ENCODE data around the gene KMT2B. TPM values are rescaled to one million over a fixed set of nuclear protein-coding genes. Genes with fewer than 3 reads are reported as not detected.

The KMT2B gene
- total RNA-seq, 2 experiments from 2014 or later: 65.1 to 67.2 TPM

DNA sequence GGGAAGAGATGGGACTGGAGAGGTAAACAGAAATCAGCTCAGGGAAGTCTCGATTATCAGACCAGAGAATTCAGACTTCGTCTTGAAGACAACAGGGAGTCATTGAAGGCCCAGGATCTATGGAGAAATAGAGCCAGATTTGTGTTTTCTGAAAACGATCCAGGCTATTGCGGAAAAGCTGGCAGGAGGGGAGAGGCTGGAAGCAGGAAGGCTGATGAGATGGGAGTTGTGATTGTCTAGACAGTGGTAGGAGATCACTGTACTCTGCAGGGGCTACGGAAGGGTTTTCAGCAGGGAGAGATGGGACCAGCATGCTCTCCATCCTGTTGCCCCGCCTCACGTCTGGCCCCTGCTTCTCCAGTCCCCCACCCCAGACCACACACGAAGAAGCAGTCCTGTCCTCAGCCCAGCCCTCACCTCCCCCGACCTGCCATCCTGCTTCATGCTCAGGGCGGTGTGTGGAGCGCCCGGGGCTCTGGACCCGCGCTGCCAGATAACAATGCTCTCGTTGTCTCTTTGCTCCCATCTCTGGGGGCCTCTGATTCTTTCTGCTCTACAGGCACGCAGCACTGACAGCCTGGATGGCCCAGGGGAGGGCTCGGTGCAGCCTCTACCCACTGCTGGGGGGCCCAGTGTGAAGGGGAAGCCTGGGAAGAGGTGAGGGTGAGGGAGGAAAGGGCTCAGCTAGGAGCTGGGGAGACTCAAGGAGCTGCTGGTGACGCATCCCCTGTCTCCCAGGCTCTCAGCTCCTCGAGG is 59.5 kb downstream of the KMT2B start:
- Mint-ChIP-seq H3K27ac (no peak overlapping the region), H3K36me3 (ENCODE audit: low read depth) (peaks cover 24% of the 10 kb centered on the region), H3K9me3 (no peaks in the 10 kb centered on the region), H3K4me3 (peak overlapping the region; percentile 82), H3K4me1 (peaks cover 31% of the 10 kb centered on the region), H3K27me3 (no peaks in the 10 kb centered on the region)
- CTCF ChIA-PET: interaction anchor here (1.1 to 1.5 kb wide), 3 partner anchors 15 to 33 kb away, joined by 3 to 4 read pairs (median 3); partner anchors contain the start of gene LIN37
- no peak for DNase-seq
- POLR2A ChIA-PET: no interaction called here

DNA sequence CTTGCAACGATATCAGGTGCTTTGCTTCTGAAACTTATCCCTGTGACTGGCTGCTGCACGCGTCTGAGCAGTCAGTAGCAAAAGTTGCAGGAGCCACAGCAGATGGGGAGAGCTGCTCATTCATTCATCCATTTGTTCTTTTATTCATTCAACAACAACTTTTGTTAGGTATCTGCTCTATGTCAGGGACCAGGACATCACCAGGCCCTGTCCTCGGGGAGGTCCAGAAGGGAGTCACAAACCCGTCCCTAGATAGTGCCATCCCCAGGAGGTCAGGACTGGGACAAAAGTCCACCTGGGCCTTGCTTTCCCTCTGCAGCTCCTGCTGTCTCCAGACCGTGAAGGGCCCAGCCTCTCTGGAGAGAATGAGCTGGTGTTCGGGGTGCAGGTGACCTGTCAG is 60.2 kb downstream of the KMT2B start:
- ChIA-PET CTCF (interaction anchor here (1.1 to 1.5 kb wide), 2 partner anchors 15 to 30 kb away, joined by 3 to 4 read pairs; partner anchors contain the start of gene LIN37), POLR2A (no interaction called here)
- peaks cover 28% of the 10 kb centered on the region for H3K36me3 Mint-ChIP-seq (ENCODE audit: low read depth)
- H3K4me3 Mint-ChIP-seq: no peak overlapping the region
- no peaks in the 10 kb centered on the region for H3K27me3 Mint-ChIP-seq
- no peaks in the 10 kb centered on the region for H3K9me3 Mint-ChIP-seq
- no peak overlapping the region for H3K27ac Mint-ChIP-seq
- H3K4me1 Mint-ChIP-seq: peaks cover 31% of the 10 kb centered on the region
- no peak for DNase-seq

DNA sequence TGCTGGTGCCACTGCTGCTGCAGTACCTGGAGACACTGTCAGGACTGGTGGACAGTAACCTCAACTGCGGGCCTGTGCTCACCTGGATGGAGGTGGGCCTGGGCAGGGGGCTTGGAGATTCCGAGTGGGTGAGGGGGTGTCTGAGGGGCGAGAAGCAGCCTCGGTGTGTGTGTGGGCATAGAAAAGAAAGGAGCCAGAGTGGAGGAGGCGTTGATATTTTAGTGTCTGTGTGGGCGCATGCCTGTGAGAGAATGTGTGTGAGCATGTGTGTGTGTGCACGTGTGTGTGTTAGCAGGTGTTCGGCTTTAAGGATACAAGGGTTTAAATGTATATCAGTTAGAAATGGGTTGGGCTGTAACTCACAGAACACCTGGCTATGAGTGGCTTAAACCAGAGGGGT is 61.2 kb downstream of the KMT2B start:
- Mint-ChIP-seq H3K9me3 (no peaks in the 10 kb centered on the region), H3K36me3 (ENCODE audit: low read depth) (peaks cover 28% of the 10 kb centered on the region), H3K27me3 (no peaks in the 10 kb centered on the region), H3K27ac (no peak overlapping the region), H3K4me1 (peaks cover 31% of the 10 kb centered on the region), H3K4me3 (no peak overlapping the region)
- no peak for DNase-seq
- ChIA-PET CTCF (no interaction called here), POLR2A (no interaction called here)

DNA sequence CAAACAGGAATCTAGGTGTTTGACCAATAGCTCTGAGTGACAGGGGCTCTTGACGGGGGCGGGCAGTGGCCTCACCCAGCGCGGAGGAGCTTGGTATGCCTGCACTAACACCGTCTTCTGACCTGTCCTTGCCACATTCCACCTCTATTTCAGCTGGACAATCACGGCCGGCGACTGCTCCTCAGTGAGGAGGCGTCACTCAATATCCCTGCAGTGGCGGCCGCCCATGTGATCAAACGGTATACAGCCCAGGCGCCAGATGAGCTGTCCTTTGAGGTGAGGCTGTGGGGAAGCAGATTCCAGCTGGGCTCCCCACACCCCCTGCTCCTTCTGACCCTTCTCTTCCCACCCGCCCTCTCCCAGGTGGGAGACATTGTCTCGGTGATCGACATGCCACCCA is 62.3 kb downstream of the KMT2B start:
- CTCF ChIA-PET: interaction anchor here (0.6 to 1.0 kb wide), 3 partner anchors 9 to 47 kb away, joined by 3 to 5 read pairs (median 3); no protein-coding TSS in a partner anchor
- H3K27ac Mint-ChIP-seq: no peak overlapping the region
- DNase-seq: no peak
- peaks cover 28% of the 10 kb centered on the region for H3K36me3 Mint-ChIP-seq (ENCODE audit: low read depth)
- POLR2A ChIA-PET: no interaction called here
- H3K4me3 Mint-ChIP-seq: no peak overlapping the region
- H3K4me1 Mint-ChIP-seq: peaks cover 21% of the 10 kb centered on the region
- H3K9me3 Mint-ChIP-seq: no peaks in the 10 kb centered on the region
- H3K27me3 Mint-ChIP-seq: no peaks in the 10 kb centered on the region

DNA sequence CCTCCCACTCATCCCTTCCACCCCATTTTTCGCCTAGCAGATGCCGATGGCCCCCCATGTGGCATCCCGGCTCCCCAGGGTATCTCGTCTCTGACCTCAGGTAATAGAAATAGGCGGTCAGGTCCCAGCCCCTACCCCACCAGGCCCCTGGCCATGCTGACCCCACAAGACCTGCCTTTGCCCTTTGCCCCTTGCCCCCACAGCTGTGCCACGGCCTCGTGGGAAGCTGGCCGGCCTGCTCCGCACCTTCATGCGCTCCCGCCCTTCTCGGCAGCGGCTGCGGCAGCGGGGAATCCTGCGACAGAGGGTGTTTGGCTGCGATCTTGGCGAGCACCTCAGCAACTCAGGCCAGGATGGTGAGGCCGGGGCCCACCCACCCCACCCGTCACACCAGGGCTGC is 62.9 kb downstream of the KMT2B start:
- DNase-seq: no peak
- H3K9me3 Mint-ChIP-seq: no peaks in the 10 kb centered on the region
- no peaks in the 10 kb centered on the region for H3K27me3 Mint-ChIP-seq
- no peak overlapping the region for H3K4me3 Mint-ChIP-seq
- CTCF ChIA-PET: interaction anchor here (0.6 kb wide), 1 partner anchor 46 kb away, joined by 3 read pairs; no protein-coding TSS in a partner anchor
- no peak overlapping the region for H3K27ac Mint-ChIP-seq
- peaks cover 28% of the 10 kb centered on the region for H3K36me3 Mint-ChIP-seq (ENCODE audit: low read depth)
- H3K4me1 Mint-ChIP-seq: peaks cover 20% of the 10 kb centered on the region
- POLR2A ChIA-PET: no interaction called here

DNA sequence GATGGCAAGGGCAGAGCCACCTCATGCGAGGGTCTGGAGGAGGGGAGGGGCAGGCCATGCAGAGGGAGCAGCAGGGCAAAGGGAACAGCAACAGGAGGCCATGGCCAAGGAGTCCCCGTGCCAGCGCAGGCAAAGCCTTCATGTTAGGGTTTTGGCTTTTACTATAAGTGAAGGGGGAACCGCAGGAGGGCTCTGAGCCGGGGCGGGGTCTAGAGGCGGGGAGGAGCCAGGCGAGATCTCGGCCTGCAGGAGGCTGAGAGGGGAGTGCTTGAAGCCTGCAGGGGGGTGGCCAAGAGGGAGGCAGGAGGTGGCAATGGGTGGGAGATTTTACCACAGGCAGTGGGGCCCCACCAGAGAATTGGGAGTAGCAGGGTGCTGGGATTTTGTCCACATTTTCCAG is 63.8 kb downstream of the KMT2B start:
- Mint-ChIP-seq H3K27me3 (no peaks in the 10 kb centered on the region), H3K36me3 (ENCODE audit: low read depth) (peaks cover 28% of the 10 kb centered on the region), H3K4me3 (no peak overlapping the region), H3K27ac (no peak overlapping the region), H3K4me1 (peaks cover 11% of the 10 kb centered on the region), H3K9me3 (no peaks in the 10 kb centered on the region)
- no peak for DNase-seq
- ChIA-PET CTCF (no interaction called here), POLR2A (no interaction called here)

DNA sequence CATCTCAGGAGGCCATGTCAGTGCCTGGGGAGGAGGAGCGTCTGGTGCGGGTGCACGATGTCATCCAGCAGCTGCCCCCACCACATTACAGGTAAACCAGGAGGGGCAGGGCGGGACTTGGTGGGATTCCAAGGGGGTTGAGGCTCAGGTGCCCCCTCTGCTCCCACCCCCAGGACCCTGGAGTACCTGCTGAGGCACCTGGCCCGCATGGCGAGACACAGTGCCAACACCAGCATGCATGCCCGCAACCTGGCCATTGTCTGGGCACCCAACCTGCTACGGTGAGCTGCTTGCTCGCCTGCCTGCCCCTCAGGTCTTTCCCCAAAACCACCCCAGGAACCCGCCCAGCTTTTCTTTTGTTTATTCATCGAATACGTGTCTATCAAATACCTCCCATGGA is 64.8 kb downstream of the KMT2B start:
- CTCF ChIA-PET: interaction anchor here (0.6 kb wide), 1 partner anchor 19 kb away, joined by 3 read pairs; no protein-coding TSS in a partner anchor
- H3K27me3 Mint-ChIP-seq: no peaks in the 10 kb centered on the region
- peaks cover 28% of the 10 kb centered on the region for H3K36me3 Mint-ChIP-seq (ENCODE audit: low read depth)
- H3K4me1 Mint-ChIP-seq: peaks cover 7% of the 10 kb centered on the region
- DNase-seq: no peak
- POLR2A ChIA-PET: no interaction called here
- peak overlapping the region; percentile 54 for H3K27ac Mint-ChIP-seq
- H3K9me3 Mint-ChIP-seq: no peaks in the 10 kb centered on the region
- H3K4me3 Mint-ChIP-seq: no peak overlapping the region

DNA sequence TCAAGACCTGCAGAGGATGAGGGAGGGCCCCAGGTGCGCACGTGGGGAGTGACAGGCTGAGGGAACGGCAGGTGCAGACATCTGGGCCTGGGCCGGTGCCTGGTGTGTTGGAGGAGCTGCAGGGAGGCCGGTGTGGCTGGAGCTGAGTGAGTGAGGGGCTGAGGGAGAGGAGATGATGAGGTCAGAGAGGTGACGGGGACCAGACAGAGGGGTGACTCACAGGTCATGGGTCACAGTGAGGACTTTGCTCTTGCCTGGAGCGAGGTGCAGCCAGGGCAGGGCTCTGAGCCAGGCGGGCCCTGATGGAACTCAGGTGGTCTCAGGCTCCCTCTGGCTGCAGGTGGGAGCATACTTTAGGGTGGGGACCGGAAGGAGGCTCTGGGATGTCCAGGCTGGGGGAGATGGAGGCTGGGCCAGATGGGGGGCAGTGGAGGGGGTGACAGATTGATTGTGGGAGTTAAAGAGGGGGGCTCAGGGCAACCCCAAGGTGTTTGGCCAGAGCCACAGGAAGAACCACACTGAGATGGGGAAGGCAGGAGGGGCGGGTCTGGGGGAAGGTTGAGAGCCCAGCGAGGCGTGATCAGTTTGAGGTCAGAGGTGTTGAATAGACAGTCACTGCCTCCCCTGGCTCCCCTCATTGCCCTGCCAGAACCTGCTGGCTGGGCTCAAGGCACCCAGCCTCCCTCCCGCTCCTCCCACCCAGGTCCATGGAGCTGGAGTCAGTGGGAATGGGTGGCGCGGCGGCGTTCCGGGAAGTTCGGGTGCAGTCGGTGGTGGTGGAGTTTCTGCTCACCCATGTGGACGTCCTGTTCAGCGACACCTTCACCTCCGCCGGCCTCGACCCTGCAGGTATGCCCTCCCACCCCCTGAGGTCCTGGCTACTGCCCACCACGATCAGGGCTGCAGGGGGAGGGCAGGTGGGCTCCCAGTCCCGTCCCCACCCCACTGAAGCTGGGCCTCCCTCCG is 65.9 kb downstream of the KMT2B start:
- Mint-ChIP-seq H3K4me1 (peaks cover 2% of the 10 kb centered on the region), H3K4me3 (no peak overlapping the region), H3K9me3 (no peaks in the 10 kb centered on the region), H3K27ac (no peak overlapping the region), H3K36me3 (ENCODE audit: low read depth) (peaks cover 23% of the 10 kb centered on the region), H3K27me3 (no peaks in the 10 kb centered on the region)
- ChIA-PET POLR2A (no interaction called here), CTCF (no interaction called here)
- no peak for DNase-seq

DNA sequence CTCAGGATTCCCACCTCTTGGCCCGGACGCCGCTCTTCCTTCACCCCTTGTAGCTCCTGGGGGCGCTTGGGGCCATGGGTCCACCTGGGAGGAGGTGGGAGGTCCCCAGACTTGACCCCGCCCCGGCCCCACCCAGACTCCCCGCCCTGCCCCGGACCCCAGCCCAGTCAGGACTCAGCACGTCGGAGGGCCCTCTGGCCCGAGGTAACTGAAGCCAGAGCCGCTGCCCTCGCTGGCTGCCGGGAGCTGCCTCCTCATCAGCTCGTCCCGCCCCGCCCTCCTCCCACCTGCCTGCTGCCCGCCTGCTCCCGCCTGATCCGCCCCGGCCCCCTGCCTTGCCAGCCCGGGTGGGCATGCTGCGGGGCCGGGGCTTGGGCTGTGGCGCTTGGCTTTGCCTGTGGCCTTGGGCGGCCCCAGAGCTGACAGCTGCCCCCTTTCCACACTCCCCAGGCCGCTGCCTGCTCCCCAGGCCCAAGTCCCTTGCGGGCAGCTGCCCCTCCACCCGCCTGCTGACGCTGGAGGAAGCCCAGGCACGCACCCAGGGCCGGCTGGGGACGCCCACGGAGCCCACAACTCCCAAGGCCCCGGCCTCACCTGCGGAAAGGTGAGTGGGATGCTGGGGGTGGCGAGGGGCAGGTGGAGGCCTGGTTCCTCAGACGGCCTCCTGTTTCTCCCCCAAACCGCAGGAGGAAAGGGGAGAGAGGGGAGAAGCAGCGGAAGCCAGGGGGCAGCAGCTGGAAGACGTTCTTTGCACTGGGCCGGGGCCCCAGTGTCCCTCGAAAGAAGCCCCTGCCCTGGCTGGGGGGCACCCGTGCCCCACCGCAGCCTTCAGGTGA is 66.9 kb downstream of the KMT2B start:
- Mint-ChIP-seq H3K4me3 (no peak overlapping the region), H3K27ac (no peak overlapping the region), H3K9me3 (no peaks in the 10 kb centered on the region), H3K36me3 (ENCODE audit: low read depth) (peaks cover 17% of the 10 kb centered on the region), H3K4me1 (no peaks in the 10 kb centered on the region), H3K27me3 (no peaks in the 10 kb centered on the region)
- ChIA-PET CTCF (no interaction called here), POLR2A (no interaction called here)
- no peak for DNase-seq

DNA sequence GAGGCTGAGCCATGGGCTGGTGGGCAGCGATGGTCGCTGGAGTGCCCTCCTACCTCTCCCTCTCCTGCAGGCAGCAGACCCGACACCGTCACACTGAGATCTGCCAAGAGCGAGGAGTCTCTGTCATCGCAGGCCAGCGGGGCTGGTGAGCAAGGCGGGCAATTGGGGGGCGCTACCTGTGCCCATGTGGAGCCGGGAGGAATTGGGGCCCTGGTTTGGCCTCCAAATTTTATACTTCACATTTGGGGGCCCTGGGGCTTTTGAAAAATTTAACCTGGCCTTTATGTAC is 67.5 kb downstream of the KMT2B start:
- Mint-ChIP-seq H3K9me3 (no peaks in the 10 kb centered on the region), H3K4me3 (no peak overlapping the region), H3K4me1 (no peaks in the 10 kb centered on the region), H3K27ac (no peak overlapping the region), H3K36me3 (ENCODE audit: low read depth) (peaks cover 13% of the 10 kb centered on the region), H3K27me3 (no peaks in the 10 kb centered on the region)
- ChIA-PET POLR2A (no interaction called here), CTCF (no interaction called here)
- no peak for DNase-seq

DNA sequence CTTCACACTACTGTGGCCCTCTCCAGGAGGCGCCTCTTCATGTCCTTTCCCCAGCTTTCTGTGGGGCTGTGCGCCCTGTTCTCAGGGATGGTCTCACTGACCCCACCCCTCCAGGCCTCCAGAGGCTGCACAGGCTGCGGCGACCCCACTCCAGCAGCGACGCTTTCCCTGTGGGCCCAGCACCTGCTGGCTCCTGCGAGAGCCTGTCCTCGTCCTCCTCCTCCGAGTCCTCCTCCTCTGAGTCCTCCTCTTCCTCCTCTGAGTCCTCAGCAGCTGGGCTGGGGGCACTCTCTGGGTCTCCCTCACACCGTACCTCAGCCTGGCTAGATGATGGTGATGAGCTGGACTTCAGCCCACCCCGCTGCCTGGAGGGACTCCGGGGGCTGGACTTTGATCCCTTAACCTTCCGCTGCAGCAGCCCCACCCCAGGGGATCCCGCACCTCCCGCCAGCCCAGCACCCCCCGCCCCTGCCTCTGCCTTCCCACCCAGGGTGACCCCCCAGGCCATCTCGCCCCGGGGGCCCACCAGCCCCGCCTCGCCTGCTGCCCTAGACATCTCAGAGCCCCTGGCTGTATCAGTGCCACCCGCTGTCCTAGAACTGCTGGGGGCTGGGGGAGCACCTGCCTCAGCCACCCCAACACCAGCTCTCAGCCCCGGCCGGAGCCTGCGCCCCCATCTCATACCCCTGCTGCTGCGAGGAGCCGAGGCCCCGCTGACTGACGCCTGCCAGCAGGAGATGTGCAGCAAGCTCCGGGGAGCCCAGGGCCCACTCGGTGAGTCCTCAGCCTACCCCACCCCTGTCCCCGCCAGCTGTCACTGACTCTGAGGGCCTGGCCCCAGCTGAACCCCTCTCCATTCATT is 68.7 kb downstream of the KMT2B start:
- H3K27ac Mint-ChIP-seq: no peak overlapping the region
- H3K27me3 Mint-ChIP-seq: no peaks in the 10 kb centered on the region
- H3K4me1 Mint-ChIP-seq: no peaks in the 10 kb centered on the region
- ChIA-PET POLR2A (no interaction called here), CTCF (no interaction called here)
- peaks cover 8% of the 10 kb centered on the region for H3K36me3 Mint-ChIP-seq (ENCODE audit: low read depth)
- H3K9me3 Mint-ChIP-seq: no peaks in the 10 kb centered on the region
- DNase-seq: no peak
- H3K4me3 Mint-ChIP-seq: no peak overlapping the region

DNA sequence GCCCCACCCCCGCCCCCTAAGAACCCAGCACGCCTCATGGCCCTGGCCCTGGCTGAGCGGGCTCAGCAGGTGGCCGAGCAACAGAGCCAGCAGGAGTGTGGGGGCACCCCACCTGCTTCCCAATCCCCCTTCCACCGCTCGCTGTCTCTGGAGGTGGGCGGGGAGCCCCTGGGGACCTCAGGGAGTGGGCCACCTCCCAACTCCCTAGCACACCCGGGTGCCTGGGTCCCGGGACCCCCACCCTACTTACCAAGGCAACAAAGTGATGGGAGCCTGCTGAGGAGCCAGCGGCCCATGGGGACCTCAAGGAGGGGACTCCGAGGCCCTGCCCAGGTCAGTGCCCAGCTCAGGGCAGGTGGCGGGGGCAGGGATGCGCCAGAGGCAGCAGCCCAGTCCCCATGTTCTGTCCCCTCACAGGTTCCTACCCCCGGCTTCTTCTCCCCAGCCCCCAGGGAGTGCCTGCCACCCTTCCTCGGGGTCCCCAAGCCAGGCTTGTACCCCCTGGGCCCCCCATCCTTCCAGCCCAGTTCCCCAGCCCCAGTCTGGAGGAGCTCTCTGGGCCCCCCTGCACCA is 69.5 kb downstream of the KMT2B start:
- no peak for DNase-seq
- Mint-ChIP-seq H3K36me3 (ENCODE audit: low read depth) (peaks cover 4% of the 10 kb centered on the region), H3K4me3 (no peak overlapping the region), H3K4me1 (no peaks in the 10 kb centered on the region), H3K27me3 (no peaks in the 10 kb centered on the region), H3K27ac (no peak overlapping the region), H3K9me3 (no peaks in the 10 kb centered on the region)
- POLR2A ChIA-PET: no interaction called here
- CTCF ChIA-PET: no interaction called here

Measured in activated CD4-positive, alpha-beta T cell treated with anti-CD3 and anti-CD28 coated beads, Interleukin-2, amount 10 ng/mL, durations not matched to agents 7 days and 5 days (primary cell).